Adipose tissue (tissue), 3 donors: Measurements from ENCODE around the gene SLC9A2. TPM values are rescaled to one million over a fixed set of nuclear protein-coding genes. Genes with fewer than 3 reads are reported as not detected.

Experiments used
- H3K27ac ChIP-seq: one replicate; pipeline ENCODE4 v1.5.1; 2013; ENCODE audit warnings: low read depth, low read length
- WGBS, 3 donors: extraction: QIAGEN DNeasy Blood & Tissue Kit; methylation state at CpG; one replicate each; pipeline ENCODE4 v1.1.7; 2013; 5-methylcytosine and 5-hydroxymethylcytosine counted together
- polyA plus RNA-seq, 3 donors: library from polyadenylated mRNA; stranded (reverse); fragments of 200-250 nt; gene quantifications; one replicate each; pipeline ENCODE4 v1.2.3, GENCODE V29; 2013
- donor health status: healthy with polysubstance abuse.
- donor health status: Bipolar disorder and iron deficiency.
- donor health status: healthy.

The SLC9A2 gene
- polyA plus RNA-seq, 3 donors: 0.11 to 0.59 TPM; not detected in 1

DNA sequence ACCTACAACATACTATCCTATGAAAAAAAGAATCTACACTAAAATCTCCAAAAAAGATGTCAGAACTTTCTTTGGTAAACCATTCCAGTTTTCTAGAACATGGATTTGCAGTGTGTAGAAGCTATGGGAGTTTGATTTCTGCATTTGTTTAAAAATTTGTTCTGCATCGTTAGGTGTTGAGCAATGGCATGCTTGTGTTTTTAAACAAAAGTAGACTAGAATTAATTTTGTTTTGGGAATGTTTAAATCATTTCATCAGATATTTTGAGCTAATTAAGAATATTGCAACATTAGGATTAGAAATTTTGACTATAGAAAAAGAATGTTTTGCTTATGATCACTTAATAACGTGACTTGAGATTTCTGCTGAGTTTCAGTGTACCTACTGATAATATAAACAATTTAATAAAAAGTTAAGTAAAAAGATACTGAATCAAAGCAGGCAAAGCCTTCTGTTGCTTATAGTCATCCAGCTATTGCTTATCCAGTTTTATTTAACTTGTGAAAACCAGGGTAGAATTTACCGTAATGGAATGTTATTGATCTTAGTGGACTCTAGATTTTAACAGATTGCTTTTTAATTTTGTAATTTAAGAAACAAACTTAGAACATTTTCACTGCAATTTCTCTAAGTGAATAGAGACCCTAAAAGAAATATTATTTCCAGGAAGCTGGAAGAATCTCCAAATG lies 135.2 kb downstream of the SLC9A2 start:
- 64 to 72% (median 68%) methylated on average over 3 of the region's 3 CpGs for WGBS, 3 donors
- no peak overlapping the region for H3K27ac ChIP-seq

DNA sequence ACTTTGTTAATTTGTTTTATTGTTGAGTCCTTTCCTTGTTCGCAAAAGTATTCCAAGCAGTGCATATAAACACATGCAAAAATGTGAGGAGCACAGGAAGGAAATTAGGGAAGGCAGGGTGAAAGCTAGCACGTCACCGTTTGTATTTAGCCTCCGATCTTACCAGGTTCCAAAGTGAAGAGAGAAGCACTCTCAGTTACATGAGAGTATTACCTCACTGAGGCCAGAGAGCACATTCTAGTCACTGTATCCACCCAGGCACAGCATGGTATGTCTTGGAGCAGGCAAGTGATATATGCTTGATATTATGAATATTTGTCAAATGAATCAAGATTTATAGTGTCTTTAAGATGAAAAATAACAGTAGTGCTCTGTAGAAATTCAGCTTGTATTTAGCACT lies 135.9 kb downstream of the SLC9A2 start:
- no peak overlapping the region for H3K27ac ChIP-seq

DNA sequence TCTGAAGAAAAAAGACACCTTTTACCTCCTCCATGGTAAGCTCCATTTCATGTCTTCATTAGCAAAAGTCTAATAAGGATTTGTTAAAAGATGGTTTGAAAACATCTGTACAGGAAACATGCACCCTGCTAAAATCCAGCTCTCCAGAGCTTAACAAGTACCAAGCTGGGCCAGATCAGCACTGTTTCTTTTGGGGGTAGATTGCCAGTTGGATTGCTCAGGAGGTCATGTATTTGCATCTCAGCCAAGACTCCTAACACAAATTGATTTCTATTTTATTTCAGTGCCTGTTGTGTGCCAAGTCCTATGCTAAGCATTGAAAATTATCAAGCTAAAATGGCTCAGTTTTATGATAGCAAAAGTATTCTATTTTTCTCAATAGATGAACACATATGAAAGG lies 139.1 kb downstream of the SLC9A2 start:
- H3K27ac ChIP-seq: no peak overlapping the region

More for the DNA sequence above, 135.9 kb downstream of the SLC9A2 start:
- whole genome bisulfite sequencing, 3 donors: 56 to 67% (median 60%) methylated on average over 4 of the region's 4 CpGs

Other genes starting within 250 kb of the SLC9A2 start
- gene IL18RAP, start 196.4 kb upstream of the SLC9A2 start, polyA plus RNA-seq: 1 to 10 TPM in 2 of 3 donors, under 1 TPM in 1; 0.37 to 5.9 (median 5.4) TPM
- gene SLC9A4, start 146.3 kb upstream of the SLC9A2 start, polyA plus RNA-seq: 1 to 10 TPM in 1 of 3 donors, under 1 TPM in 2; 0.01 to 1.8 (median 0.11) TPM
- gene TMEM182, start 142.5 kb downstream of the SLC9A2 start, polyA plus RNA-seq: 1 to 10 TPM in 2 of 3 donors, under 1 TPM in 1; 0.97 to 2.5 (median 1.3) TPM